GM12878 (cell line): Measurements from ENCODE around the gene HRH3. TPM values are rescaled to one million over a fixed set of nuclear protein-coding genes. Genes with fewer than 3 reads are reported as not detected.

Experiments
- ATAC-seq: fragments of 200-7000 bp; cut with Tn5 transposase; 3 replicates; pipeline ENCODE4 v1.9.1; 2020; ENCODE audit warnings: mild to moderate bottlenecking, moderate library complexity
- BruUV-seq: library from RNA; stranded (reverse); fragments of 400-500 nt; replicated peaks from 2 replicates; lab custom pipeline; 2021; lab: Mats Ljungman, UMichigan
- CTCF ChIA-PET: fragments of 300-600 bp; sonication (Branson Sonifier 250); formaldehyde crosslinking; extraction: SDS; loops from one replicate; lab custom pipeline; 2021; ENCODE audit warnings: inconsistent platforms; lab: Yijun Ruan, JAX
- POLR2A ChIA-PET: fragments of 350-600 bp; formaldehyde crosslinking; extraction: SDS; loops from one replicate; lab custom pipeline; 2021; ENCODE audit warnings: inconsistent platforms; lab: Charles Lee
- RAD21 ChIA-PET: fragments of 300-600 bp; sonication (Branson Sonifier 250); formaldehyde crosslinking; loops from one replicate; lab custom pipeline; 2023; ENCODE audit warnings: antibody characterized with exemption; ENCODE audit not compliant: unreplicated experiment; lab: Charles Lee
- SMC1A ChIA-PET: fragments of 300-600 bp; sonication (Branson Sonifier 250); formaldehyde crosslinking; loops from one replicate; lab custom pipeline; 2023; ENCODE audit not compliant: unreplicated experiment, uncharacterized antibody; lab: Charles Lee
- DNase-seq: peaks from one replicate; pipeline ENCODE4 v3.0.0-alpha.2; 2011; ENCODE audit warnings: low read depth, low spot score
- FAIRE-seq: peaks from 3 replicates; lab custom pipeline; 2011; peaks lifted over from hg19 to GRCh38; lab: Jason Lieb, UNC
- H2AFZ ChIP-seq: 2 replicates; pipeline ENCODE4 v1.6.0; 2011; ENCODE audit warnings: low read depth, low read length, control low read depth; ENCODE audit not compliant: control insufficient read depth
- H3K27ac ChIP-seq: 2 replicates; pipeline ENCODE4 v1.5.1; 2011; ENCODE audit warnings: control low read depth; ENCODE audit not compliant: control insufficient read depth, insufficient read depth
- H3K27me3 ChIP-seq, 2 experiments: replicated peaks in 1 of 2; 2 replicates each; pipeline versions ENCODE4 v1.6.0 to v1.6.1; 2011; ENCODE audit warnings: low read length in 1 of 2; ENCODE audit not compliant: control insufficient read depth in 2 of 2, insufficient read depth in 2 of 2
- H3K36me3 ChIP-seq, 2 experiments: 2 replicates each; pipeline ENCODE4 v1.5.1; 2011; ENCODE audit warnings: low read length in 1 of 2; ENCODE audit not compliant: control insufficient read depth in 2 of 2, insufficient read depth in 2 of 2
- H3K4me1 ChIP-seq: 2 replicates; pipeline ENCODE4 v1.6.1; 2011; ENCODE audit warnings: mild to moderate bottlenecking, low read length, moderate library complexity, mixed read lengths; ENCODE audit not compliant: control insufficient read depth, insufficient read depth
- H3K4me2 ChIP-seq: 2 replicates; pipeline ENCODE4 v1.6.0; 2011; ENCODE audit warnings: control low read depth; ENCODE audit not compliant: control insufficient read depth, insufficient read depth
- H3K4me3 ChIP-seq: fragments of 200-600 bp; sonication (generic); 2 replicates; pipeline ENCODE4 v1.5.1; 2016
- H3K79me2 ChIP-seq: 2 replicates; pipeline ENCODE4 v1.6.0; 2011; ENCODE audit warnings: low read length; ENCODE audit not compliant: control insufficient read depth, insufficient read depth
- H3K9ac ChIP-seq: 2 replicates; pipeline ENCODE4 v1.8.0; 2011; ENCODE audit warnings: low read length, control low read depth, mixed read lengths; ENCODE audit not compliant: control insufficient read depth, insufficient read depth
- H3K9me3 ChIP-seq: replicated peaks from 3 replicates; pipeline ENCODE4 v1.5.1; 2011; ENCODE audit warnings: mild to moderate bottlenecking, low read length; ENCODE audit not compliant: control insufficient read depth, insufficient read depth
- H4K20me1 ChIP-seq: 2 replicates; pipeline ENCODE4 v1.6.0; 2011; ENCODE audit not compliant: control insufficient read depth, insufficient read depth
- BCLAF1 ChIP-seq: fragments of 450-650 bp; IDR thresholded peaks from 2 replicates; pipeline ENCODE4 v1.6.1; 2017; ENCODE audit warnings: antibody characterized with exemption, mild to moderate bottlenecking, moderate library complexity
- BRCA1 ChIP-seq: IDR thresholded peaks from 2 replicates; pipeline ENCODE4 v1.6.1; 2011; ENCODE audit warnings: low read depth, low read length, improper control_type of control experiment
- CREB1 ChIP-seq: IDR thresholded peaks from 2 replicates; pipeline ENCODE4 v1.6.1; 2012; ENCODE audit warnings: low read depth, mild to moderate bottlenecking, inconsistent platforms
- CUX1 ChIP-seq: IDR thresholded peaks from 2 replicates; pipeline ENCODE4 v1.6.1; 2012; ENCODE audit warnings: improper control_type of control experiment, low read depth, low read length; ENCODE audit not compliant: insufficient replicate concordance
- HSF1 ChIP-seq: fragments of 150-350 bp; IDR thresholded peaks from 2 replicates; pipeline ENCODE4 v1.6.1; 2014; ENCODE audit warnings: mild to moderate bottlenecking, low read depth, low read length
- KDM1A ChIP-seq: fragments of 200-600 bp; sonication (generic); IDR thresholded peaks from 2 replicates; pipeline ENCODE4 v1.6.1; 2016; ENCODE audit warnings: borderline replicate concordance
- NFIC ChIP-seq: IDR thresholded peaks from 2 replicates; pipeline ENCODE4 v1.6.1; 2012; ENCODE audit warnings: low read depth, mild to moderate bottlenecking, inconsistent platforms, low read length, moderate library complexity
- RBBP5 ChIP-seq: fragments of 200-600 bp; sonication (generic); conservative IDR thresholded peaks from 2 replicates; pipeline ENCODE4 v1.6.1; 2016
- ZBTB33 ChIP-seq: fragments of 450-650 bp; IDR thresholded peaks from 2 replicates; pipeline ENCODE4 v1.6.1; 2017; ENCODE audit warnings: mild to moderate bottlenecking
- WGBS: methylation state at CpG from one replicate; pipeline ENCODE4 v1.1.6; 2016; ENCODE audit warnings: low lambda C conversion rate; ENCODE audit not compliant: insufficient replicate concordance, insufficient coverage; ENCODE audit errors: missing lambda C conversion rate; 5-methylcytosine and 5-hydroxymethylcytosine counted together
- in situ Hi-C: fragments of 300-500 bp; cut with MboI; formaldehyde crosslinking; loops from 9 replicates; pipeline ENCODE4 v1.14.3; 2018; ENCODE audit warnings: mixed read lengths
- intact Hi-C: fragments of 100-400 bp; cut with micrococcal nuclease; formaldehyde crosslinking; loops from one replicate; pipeline ENCODE4 v1.14.2; 2022; ENCODE audit not compliant: unreplicated experiment
- polyA plus RNA-seq, 11 experiments: library from polyadenylated mRNA; depleted of rRNA in 4 of 11; unstranded in 6 of 11; stranded (reverse) in 5 of 11; fragments of >200 nt; fragmentation: Nextera tagmentation in 4 of 11; fragmentation: Illumina TruSeq in 1 of 11; extraction: Ambion mirVana in 4 of 11; extraction: Trizol in 1 of 11; gene quantifications; 1 replicate in 1 of 11; 2 replicates in 10 of 11; pipeline versions ENCODE4 v1.2.1 to v1.2.3, GENCODE V29; 2011 to 2016; ENCODE audit warnings: inconsistent platforms in 2 of 11, missing spikeins in 2 of 11, low read depth in 1 of 11
- total RNA-seq, 4 experiments: library from RNA; depleted of rRNA in 3 of 4; stranded (reverse); fragments of >200 nt in 3 of 4; fragmentation: Illumina TruSeq in 1 of 4; extraction: Trizol in 1 of 4; gene quantifications; 2 replicates each; pipeline versions ENCODE4 v1.2.1 to v1.2.3, GENCODE V29; 2013 to 2021

The HRH3 gene
- total and polyA plus RNA-seq, 10 of the 15 experiments (the other 5 are each of a cell fraction or from before 2014, with no cell fraction given), result not detected

- ATAC-seq (no peak), FAIRE-seq (no peak)
- ChIA-PET SMC1A (no interaction called here), POLR2A (no interaction called here), RAD21 (no interaction called here)
- H4K20me1 ChIP-seq, result no peaks in the 10 kb centered on the region
- WGBS, result over 99% methylated on average over 8 of the region's 10 CpGs
- no peaks in the 10 kb centered on the region for H3K9me3 ChIP-seq
- H3K27ac ChIP-seq, result no peak overlapping the region
- BruUV-seq, result no TSS peak
- H3K27me3 ChIP-seq, result no peaks in the 10 kb centered on the region
- H3K79me2 ChIP-seq, result no peaks in the 10 kb centered on the region
- TF ChIP-seq BCLAF1 (no peak), RBBP5 (no peak), CREB1 (no peak), BRCA1 (no peak), HSF1 (no peak), NFIC (no peak), ZBTB33 (no peak), CUX1 (no peak), KDM1A (no peak)
- TF ChIP-seq, all 136 proteins: peak for 0
- CTCF ChIA-PET, result interaction anchor here (0.6 kb wide), 1 partner anchor 95 kb away, joined by 5 read pairs; no protein-coding TSS in a partner anchor
- H2AFZ ChIP-seq, result no peak overlapping the region
- no peak overlapping the region for H3K9ac ChIP-seq
- H3K36me3 ChIP-seq, result peaks cover 15 to 21% of the 10 kb centered on the region in 2 experiments; a peak in 3 of 4 replicates
- intact Hi-C loops, result no loop called here
- in situ Hi-C loops, result no loop called here
- no peak overlapping the region for H3K4me3 ChIP-seq
- H3K4me1 ChIP-seq, result peaks cover 8% of the 10 kb centered on the region
- no peak overlapping the region for H3K4me2 ChIP-seq
- no peak for DNase-seq
These were observed 24.3 kb downstream of the HRH3 start for GRCh38 chr20:62195736-62196135.
